ENCODE results near the gene DCBLD1.

Gene DCBLD1

GRCh38 chr6:117558818-117559217, 76.3 kb downstream of the DCBLD1 start:
- TF ChIP-seq, protein P1, sequence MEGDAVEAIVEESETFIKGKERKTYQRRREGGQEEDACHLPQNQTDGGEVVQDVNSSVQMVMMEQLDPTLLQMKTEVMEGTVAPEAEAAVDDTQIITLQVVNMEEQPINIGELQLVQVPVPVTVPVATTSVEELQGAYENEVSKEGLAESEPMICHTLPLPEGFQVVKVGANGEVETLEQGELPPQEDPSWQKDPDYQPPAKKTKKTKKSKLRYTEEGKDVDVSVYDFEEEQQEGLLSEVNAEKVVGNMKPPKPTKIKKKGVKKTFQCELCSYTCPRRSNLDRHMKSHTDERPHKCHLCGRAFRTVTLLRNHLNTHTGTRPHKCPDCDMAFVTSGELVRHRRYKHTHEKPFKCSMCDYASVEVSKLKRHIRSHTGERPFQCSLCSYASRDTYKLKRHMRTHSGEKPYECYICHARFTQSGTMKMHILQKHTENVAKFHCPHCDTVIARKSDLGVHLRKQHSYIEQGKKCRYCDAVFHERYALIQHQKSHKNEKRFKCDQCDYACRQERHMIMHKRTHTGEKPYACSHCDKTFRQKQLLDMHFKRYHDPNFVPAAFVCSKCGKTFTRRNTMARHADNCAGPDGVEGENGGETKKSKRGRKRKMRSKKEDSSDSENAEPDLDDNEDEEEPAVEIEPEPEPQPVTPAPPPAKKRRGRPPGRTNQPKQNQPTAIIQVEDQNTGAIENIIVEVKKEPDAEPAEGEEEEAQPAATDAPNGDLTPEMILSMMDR (conservative IDR thresholded peaks at IDR 0.05; ENCODE audit: control insufficient read depth, insufficient read depth, low read depth, low read length), result no peak
- DNase-seq (ENCODE audit: low read depth), result no peak

GRCh38 chr6:117559299-117559698, 76.8 kb downstream of the DCBLD1 start:
- TF ChIP-seq, protein P1 (conservative IDR thresholded peaks at IDR 0.05; ENCODE audit: control insufficient read depth, insufficient read depth, low read depth, low read length), result no peak
- DNase-seq (ENCODE audit: low read depth), result no peak
- H3K4me3 ChIP-seq (ENCODE audit: control insufficient read depth, low read depth, low read length), result no peak overlapping the region

More at GRCh38 chr6:117558818-117559217, 76.3 kb downstream of the DCBLD1 start:
- H3K4me3 ChIP-seq (ENCODE audit: control insufficient read depth, low read depth, low read length), result no peak overlapping the region

DNA sequence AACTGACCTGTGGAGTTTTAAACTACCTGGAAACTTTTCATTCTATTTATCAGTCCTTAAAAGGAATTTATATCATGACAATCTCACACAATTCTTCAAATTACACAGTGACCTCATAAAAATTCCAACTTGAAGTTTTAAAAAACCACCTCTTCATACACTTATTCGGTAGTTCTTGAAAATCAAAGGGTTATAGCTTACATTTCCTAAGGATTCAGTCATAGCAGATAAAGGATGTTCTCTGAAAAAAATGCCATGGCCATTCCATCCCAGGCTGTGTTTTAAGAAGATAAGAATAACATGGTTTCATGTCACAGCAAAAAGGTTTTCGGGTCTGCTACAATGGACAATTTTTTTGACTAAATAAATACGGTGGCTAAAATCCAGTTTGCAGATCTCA, 78.7 kb downstream of the DCBLD1 start:
- TF ChIP-seq, protein P1 (conservative IDR thresholded peaks at IDR 0.05; ENCODE audit: control insufficient read depth, insufficient read depth, low read depth, low read length), result no peak
- H3K4me3 ChIP-seq (ENCODE audit: control insufficient read depth, low read depth, low read length), result no peak overlapping the region
- DNase-seq (ENCODE audit: low read depth), result no peak

- TF ChIP-seq, protein P1 (conservative IDR thresholded peaks at IDR 0.05; ENCODE audit: control insufficient read depth, insufficient read depth, low read depth, low read length), result no peak
- H3K4me3 ChIP-seq (ENCODE audit: control insufficient read depth, low read depth, low read length), result no peak overlapping the region
- DNase-seq (ENCODE audit: low read depth), result no peak
Measured at GRCh38 chr6:117564681-117565080, 82.2 kb downstream of the DCBLD1 start.

DNA sequence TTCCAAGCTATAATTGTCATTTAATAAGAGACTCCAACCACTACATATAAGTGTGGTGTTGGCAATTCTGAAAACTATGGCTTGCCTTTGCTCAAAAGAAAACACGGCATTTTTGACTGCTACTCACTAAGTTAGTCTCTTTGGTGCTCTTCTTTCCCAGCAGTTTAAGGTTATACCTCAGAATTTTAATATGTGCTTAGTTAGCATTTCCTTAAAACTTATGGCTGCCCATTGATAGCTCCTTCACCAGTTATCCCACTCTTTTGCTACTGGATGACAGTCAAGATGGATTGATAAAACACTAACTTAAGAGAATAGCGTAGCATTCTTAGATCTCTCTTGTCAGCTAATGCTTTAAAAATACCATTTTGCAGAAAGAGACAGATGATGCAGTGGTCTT, 85.8 kb downstream of the DCBLD1 start:
- TF ChIP-seq, protein P1 (conservative IDR thresholded peaks at IDR 0.05; ENCODE audit: control insufficient read depth, insufficient read depth, low read depth, low read length), result no peak
- no peak overlapping the region for H3K4me3 ChIP-seq (ENCODE audit: control insufficient read depth, low read depth, low read length)

DNA sequence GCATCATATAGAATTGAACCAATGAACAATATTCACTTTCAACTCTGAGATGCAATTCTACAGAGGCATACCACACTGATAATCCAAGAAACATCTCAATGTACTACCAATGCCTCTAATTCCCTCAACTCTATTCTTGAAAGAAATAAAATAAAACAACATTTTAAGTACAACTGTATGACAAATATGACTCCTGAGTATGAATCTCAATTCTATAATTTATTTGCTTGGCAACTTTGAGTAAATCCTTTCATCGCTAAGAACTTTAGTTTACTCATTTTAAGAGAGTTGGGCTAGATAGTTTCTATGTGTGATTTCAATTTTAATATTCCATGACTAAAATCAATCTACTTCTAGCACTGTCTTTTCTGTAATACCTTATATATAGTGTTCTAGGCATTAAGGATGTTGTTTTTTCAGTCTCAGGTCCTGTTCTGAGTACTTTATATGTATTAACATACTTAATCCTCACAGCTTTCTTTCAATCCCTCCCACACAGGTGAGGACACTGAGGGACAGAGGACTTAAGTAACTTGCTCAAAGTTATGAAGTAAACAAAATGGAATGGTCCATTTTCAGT, 86.4 kb downstream of the DCBLD1 start:
- TF ChIP-seq, protein P1 (conservative IDR thresholded peaks at IDR 0.05; ENCODE audit: control insufficient read depth, insufficient read depth, low read depth, low read length), result no peak
- no peak for DNase-seq (ENCODE audit: low read depth)
- H3K4me3 ChIP-seq (ENCODE audit: control insufficient read depth, low read depth, low read length), result no peak overlapping the region

More for the DNA sequence above, 85.8 kb downstream of the DCBLD1 start:
- DNase-seq (ENCODE audit: low read depth), result no peak
